Activated naive CD4-positive, alpha-beta T cell treated with anti-CD3 and anti-CD28 coated beads for 36 hours (primary cell): ENCODE results near the gene JUND. TPM values are rescaled to one million over a fixed set of nuclear protein-coding genes. Genes with fewer than 3 reads are reported as not detected.
A peak's percentile ranks its signal among the peaks of the same experiment; 100 is the strongest.

Experiments
- CTCF ChIA-PET: fragments of 350-600 bp; sonication (Branson Sonifier 250); formaldehyde crosslinking; loops from one replicate; lab custom pipeline; 2021; ENCODE audit warnings: antibody characterized with exemption; lab: Charles Lee
- DNase-seq: peaks from one replicate; pipeline ENCODE4 v3.0.0-alpha.2; 2020
- H3K27ac Mint-ChIP-seq: one replicate; pipeline ENCODE4 v1.8.0; 2021; ENCODE audit warnings: mild to moderate bottlenecking, mixed read lengths
- H3K27me3 Mint-ChIP-seq: one replicate; pipeline ENCODE4 v1.8.0; 2021; ENCODE audit warnings: low read depth, mixed read lengths
- H3K36me3 Mint-ChIP-seq: one replicate; pipeline ENCODE4 v1.8.0; 2021; ENCODE audit warnings: low read depth, mixed read lengths
- H3K4me1 Mint-ChIP-seq: one replicate; pipeline ENCODE4 v1.8.0; 2021; ENCODE audit warnings: low read depth, mixed read lengths
- H3K4me3 Mint-ChIP-seq: one replicate; pipeline ENCODE4 v1.8.0; 2021; ENCODE audit warnings: mild to moderate bottlenecking, moderate library complexity, mixed read lengths
- H3K9me3 Mint-ChIP-seq: one replicate; pipeline ENCODE4 v1.8.0; 2021; ENCODE audit warnings: mixed read lengths
- intact Hi-C: fragments of 100-400 bp; cut with micrococcal nuclease; formaldehyde crosslinking; loops from one replicate; pipeline ENCODE4 v1.15.1; 2023
- total RNA-seq, 2 experiments: library from RNA; stranded (reverse); gene quantifications; one replicate each; pipeline ENCODE4 v1.2.3, GENCODE V29; 2021

JUND gene
- total RNA-seq, 2 experiments from 2014 or later = 87.9 to 105 TPM

- Mint-ChIP-seq H3K27me3 (peaks cover 23% of the 10 kb centered on the region), H3K4me3 (no peak overlapping the region), H3K27ac (no peak overlapping the region), H3K4me1 (peaks cover 2% of the 10 kb centered on the region), H3K36me3 (no peaks in the 10 kb centered on the region), H3K9me3 (no peaks in the 10 kb centered on the region)
- intact Hi-C loops = loop anchor here (1.0 to 2.0 kb wide), 5 partner anchors 43 to 189 kb away; partner anchors contain the start of gene RAB3A
- DNase-seq = peak; percentile 90
- CTCF ChIA-PET = interaction anchor here (0.6 to 6.3 kb wide), 37 partner anchors 9 to 190 kb away, joined by 3 to 117 read pairs (median 4); partner anchors contain the start of genes IQCN, MPV17L2 and RAB3A
Observed at GRCh38 chr19:18251587-18252369, 29.6 kb downstream of the JUND start.

GRCh38 chr19:18249834-18250233 lies 31.6 kb downstream of the JUND start:
- CTCF ChIA-PET = interaction anchor here (0.9 to 6.3 kb wide), 9 partner anchors 9 to 137 kb away, joined by 3 to 117 read pairs (median 4); partner anchors contain the start of genes MPV17L2 and RAB3A
- no peak for DNase-seq
- Mint-ChIP-seq H3K4me3 (no peak overlapping the region), H3K4me1 (peaks cover 2% of the 10 kb centered on the region), H3K27ac (no peak overlapping the region), H3K27me3 (peaks cover 20% of the 10 kb centered on the region), H3K9me3 (no peaks in the 10 kb centered on the region), H3K36me3 (no peaks in the 10 kb centered on the region)
- intact Hi-C loops = no loop called here

- H3K4me3 Mint-ChIP-seq = no peak overlapping the region
- H3K27ac Mint-ChIP-seq = no peak overlapping the region
- no peaks in the 10 kb centered on the region for H3K27me3 Mint-ChIP-seq
- no peaks in the 10 kb centered on the region for H3K4me1 Mint-ChIP-seq
- no peak for DNase-seq
- CTCF ChIA-PET = interaction anchor here (0.6 to 1.4 kb wide), 5 partner anchors 10 to 171 kb away, joined by 4 to 6 read pairs (median 4); no protein-coding TSS in a partner anchor
- no peaks in the 10 kb centered on the region for H3K9me3 Mint-ChIP-seq
- H3K36me3 Mint-ChIP-seq = no peaks in the 10 kb centered on the region
- intact Hi-C loops = no loop called here
Observed at GRCh38 chr19:18245297-18245696, 36.1 kb downstream of the JUND start.

GRCh38 chr19:18239303-18239702 lies 42.1 kb downstream of the JUND start:
- intact Hi-C loops = no loop called here
- CTCF ChIA-PET = no interaction called here
- H3K4me1 Mint-ChIP-seq = no peaks in the 10 kb centered on the region
- no peaks in the 10 kb centered on the region for H3K36me3 Mint-ChIP-seq
- H3K27me3 Mint-ChIP-seq = peaks cover 15% of the 10 kb centered on the region
- DNase-seq = peak; percentile 31
- H3K27ac Mint-ChIP-seq = no peak overlapping the region
- H3K4me3 Mint-ChIP-seq = no peak overlapping the region
- H3K9me3 Mint-ChIP-seq = no peaks in the 10 kb centered on the region

GRCh38 chr19:18234194-18234593 lies 47.2 kb downstream of the JUND start:
- Mint-ChIP-seq H3K36me3 (no peaks in the 10 kb centered on the region), H3K27ac (no peak overlapping the region), H3K27me3 (peaks cover 52% of the 10 kb centered on the region), H3K9me3 (peaks cover 2% of the 10 kb centered on the region), H3K4me1 (peaks cover 4% of the 10 kb centered on the region), H3K4me3 (no peak overlapping the region)
- intact Hi-C loops = no loop called here
- no peak for DNase-seq
- CTCF ChIA-PET = interaction anchor here (1.6 kb wide), 1 partner anchor 20 kb away, joined by 3 read pairs; no protein-coding TSS in a partner anchor

GRCh38 chr19:18233224-18233825 lies 48.1 kb downstream of the JUND start:
- Mint-ChIP-seq H3K27ac (no peak overlapping the region), H3K4me3 (no peak overlapping the region), H3K27me3 (peaks cover 51% of the 10 kb centered on the region), H3K4me1 (peaks cover 4% of the 10 kb centered on the region), H3K36me3 (no peaks in the 10 kb centered on the region), H3K9me3 (peaks cover 2% of the 10 kb centered on the region)
- CTCF ChIA-PET = interaction anchor here (0.6 to 1.6 kb wide), 7 partner anchors 9 to 178 kb away, joined by 3 to 4 read pairs (median 3); no protein-coding TSS in a partner anchor
- DNase-seq = peak; percentile 63
- intact Hi-C loops = no loop called here

- no peak for DNase-seq
- H3K4me1 Mint-ChIP-seq = peaks cover 4% of the 10 kb centered on the region
- H3K4me3 Mint-ChIP-seq = no peak overlapping the region
- intact Hi-C loops = no loop called here
- no peaks in the 10 kb centered on the region for H3K36me3 Mint-ChIP-seq
- no peak overlapping the region for H3K27ac Mint-ChIP-seq
- peaks cover 2% of the 10 kb centered on the region for H3K9me3 Mint-ChIP-seq
- peaks cover 56% of the 10 kb centered on the region for H3K27me3 Mint-ChIP-seq
- CTCF ChIA-PET = interaction anchor here (0.6 to 1.6 kb wide), 8 partner anchors 18 to 179 kb away, joined by 3 to 5 read pairs (median 3); no protein-coding TSS in a partner anchor
Observed at GRCh38 chr19:18232540-18233223, 48.7 kb downstream of the JUND start.

GRCh38 chr19:18231775-18232174 lies 49.6 kb downstream of the JUND start:
- Mint-ChIP-seq H3K27me3 (peaks cover 65% of the 10 kb centered on the region), H3K4me1 (peaks cover 6% of the 10 kb centered on the region), H3K27ac (no peak overlapping the region), H3K36me3 (no peaks in the 10 kb centered on the region), H3K9me3 (peaks cover 2% of the 10 kb centered on the region), H3K4me3 (no peak overlapping the region)
- no peak for DNase-seq
- intact Hi-C loops = no loop called here
- CTCF ChIA-PET = interaction anchor here (1.1 to 1.4 kb wide), 3 partner anchors 20 to 48 kb away, joined by 3 to 5 read pairs (median 4); no protein-coding TSS in a partner anchor

GRCh38 chr19:18230941-18231734 lies 50.3 kb downstream of the JUND start:
- intact Hi-C loops = no loop called here
- Mint-ChIP-seq H3K36me3 (no peaks in the 10 kb centered on the region), H3K9me3 (peaks cover 2% of the 10 kb centered on the region), H3K27me3 (peaks cover 68% of the 10 kb centered on the region), H3K27ac (no peak overlapping the region), H3K4me3 (no peak overlapping the region), H3K4me1 (peaks cover 9% of the 10 kb centered on the region)
- no peak for DNase-seq
- CTCF ChIA-PET = interaction anchor here (0.6 to 1.4 kb wide), 5 partner anchors 21 to 97 kb away, joined by 3 to 5 read pairs (median 4); no protein-coding TSS in a partner anchor

- Mint-ChIP-seq H3K36me3 (no peaks in the 10 kb centered on the region), H3K9me3 (peaks cover 2% of the 10 kb centered on the region)
- intact Hi-C loops = no loop called here
Observed at GRCh38 chr19:18229915-18230314, 51.5 kb downstream of the JUND start.

More at GRCh38 chr19:18229915-18230314, 51.5 kb downstream of the JUND start:
- CTCF ChIA-PET = interaction anchor here (0.6 to 1.2 kb wide), 2 partner anchors 22 to 50 kb away, joined by 5 read pairs; no protein-coding TSS in a partner anchor
- peaks cover 71% of the 10 kb centered on the region for H3K27me3 Mint-ChIP-seq
- H3K4me3 Mint-ChIP-seq = no peak overlapping the region
- no peak overlapping the region for H3K27ac Mint-ChIP-seq
- peaks cover 21% of the 10 kb centered on the region for H3K4me1 Mint-ChIP-seq
- no peak for DNase-seq
